WTC11 (cell line): ENCODE results near the gene FAM177B. TPM values are rescaled to one million over a fixed set of nuclear protein-coding genes. Genes with fewer than 3 reads are reported as not detected.

Source experiments
- ATAC-seq: fragments of 200-7000 bp; cut with Tn5 transposase; 2 replicates; pipeline ENCODE4 v1.10.0; 2021; ENCODE audit warnings: mild to moderate bottlenecking, moderate library complexity
- CTCF ChIA-PET: fragments of 300-600 bp; sonication (Branson Sonifier 250); formaldehyde crosslinking; loops from one replicate; lab custom pipeline; 2021; ENCODE audit warnings: antibody characterized with exemption; lab: Charles Lee
- POLR2A ChIA-PET: fragments of 350-600 bp; sonication (Branson Sonifier 250); formaldehyde crosslinking; loops from one replicate; lab custom pipeline; 2021; ENCODE audit warnings: antibody characterized with exemption; lab: Charles Lee
- DNase-seq: peaks from one replicate; pipeline ENCODE4 v3.0.0; 2021; ENCODE audit warnings: low spot score
- H3K27ac Mint-ChIP-seq: 2 replicates; pipeline ENCODE4 v1.8.0; 2021; ENCODE audit warnings: mixed read lengths
- H3K27me3 Mint-ChIP-seq: 2 replicates; pipeline ENCODE4 v1.8.0; 2021; ENCODE audit warnings: low read depth, mild to moderate bottlenecking, moderate library complexity, mixed read lengths
- H3K36me3 Mint-ChIP-seq: 2 replicates; pipeline ENCODE4 v1.8.0; 2021; ENCODE audit warnings: mixed read lengths
- H3K4me1 Mint-ChIP-seq: 2 replicates; pipeline ENCODE4 v1.8.0; 2022; ENCODE audit warnings: mixed read lengths
- H3K4me3 Mint-ChIP-seq: 2 replicates; pipeline ENCODE4 v1.8.0; 2021; ENCODE audit warnings: mild to moderate bottlenecking, moderate library complexity, mixed read lengths
- H3K9me3 Mint-ChIP-seq: 2 replicates; pipeline ENCODE4 v1.8.0; 2021; ENCODE audit warnings: mixed read lengths
- FOXP1 ChIP-seq: sonication (generic); formaldehyde crosslinking; IDR thresholded peaks from 2 replicates; pipeline ENCODE4 v1.8.0; 2022; ENCODE audit warnings: missing genetic modification reagents, mild to moderate bottlenecking, moderate library complexity, borderline replicate concordance
- GABPB1 ChIP-seq: sonication (generic); formaldehyde crosslinking; IDR thresholded peaks from 2 replicates; pipeline ENCODE4 v1.8.1; 2023; ENCODE audit warnings: mild to moderate bottlenecking, missing genetic modification reagents
- JAZF1 ChIP-seq: fragments of 250-450 bp; sonication (Bioruptor Pico); IDR thresholded peaks from 2 replicates; pipeline ENCODE4 v1.9.0; 2021; ENCODE audit warnings: moderate library complexity, mild to moderate bottlenecking, inconsistent platforms
- MYBL2 ChIP-seq: sonication (generic); formaldehyde crosslinking; IDR thresholded peaks from 2 replicates; pipeline ENCODE4 v1.8.1; 2023; ENCODE audit warnings: mild to moderate bottlenecking, moderate library complexity, missing genetic modification reagents
- NR2C2 ChIP-seq: sonication (generic); formaldehyde crosslinking; IDR thresholded peaks from 2 replicates; pipeline ENCODE4 v1.8.0; 2022; ENCODE audit warnings: mild to moderate bottlenecking, missing genetic modification reagents
- NR3C1 ChIP-seq: sonication (generic); formaldehyde crosslinking; conservative IDR thresholded peaks from 2 replicates; pipeline ENCODE4 v1.8.1; 2023; ENCODE audit warnings: low read depth, mild to moderate bottlenecking, missing genetic modification reagents
- PRRX2 ChIP-seq: fragments of 250-450 bp; sonication (Bioruptor Pico); IDR thresholded peaks from 2 replicates; pipeline ENCODE4 v1.8.0; 2021; ENCODE audit warnings: mild to moderate bottlenecking
- SMAD4 ChIP-seq: sonication (generic); formaldehyde crosslinking; IDR thresholded peaks from 2 replicates; pipeline ENCODE4 v1.8.0; 2022; ENCODE audit warnings: mild to moderate bottlenecking, missing genetic modification reagents
- TEAD4 ChIP-seq: sonication (generic); formaldehyde crosslinking; IDR thresholded peaks from 2 replicates; pipeline ENCODE4 v1.8.0; 2022; ENCODE audit warnings: mild to moderate bottlenecking, missing genetic modification reagents
- ZNF219 ChIP-seq: sonication (generic); formaldehyde crosslinking; IDR thresholded peaks from 2 replicates; pipeline ENCODE4 v1.8.0; 2023; ENCODE audit warnings: missing genetic modification reagents, mild to moderate bottlenecking, borderline replicate concordance
- ZNF263 ChIP-seq: sonication (generic); formaldehyde crosslinking; IDR thresholded peaks from 2 replicates; pipeline ENCODE4 v1.8.1; 2022; ENCODE audit warnings: low read depth, mild to moderate bottlenecking, moderate library complexity, missing genetic modification reagents
- ZNF396 ChIP-seq: fragments of 250-450 bp; sonication (Bioruptor Pico); IDR thresholded peaks from 2 replicates; pipeline ENCODE4 v1.8.0; 2021; ENCODE audit warnings: mild to moderate bottlenecking, moderate library complexity, borderline replicate concordance
- ZNF671 ChIP-seq: fragments of 250-450 bp; sonication (Bioruptor Pico); IDR thresholded peaks from 2 replicates; pipeline ENCODE4 v1.8.0; 2021; ENCODE audit warnings: mild to moderate bottlenecking
- total RNA-seq: library from RNA; stranded (reverse); gene quantifications from 3 replicates; pipeline ENCODE4 v1.2.3, GENCODE V29; 2021
- TF ChIP-seq, protein P1 (sequence below): fragments of 250-450 bp; sonication (Bioruptor Pico); IDR thresholded peaks from 2 replicates; pipeline ENCODE4 v1.9.0; 2021; ENCODE audit warnings: mild to moderate bottlenecking
- TF ChIP-seq, protein P2 (sequence below): sonication (generic); formaldehyde crosslinking; IDR thresholded peaks from 2 replicates; pipeline ENCODE4 v1.8.0; 2023; ENCODE audit warnings: missing genetic modification reagents
- TF ChIP-seq, protein P3 (sequence below): sonication (generic); formaldehyde crosslinking; IDR thresholded peaks from 2 replicates; pipeline ENCODE4 v1.8.0; 2022; ENCODE audit warnings: mild to moderate bottlenecking, missing genetic modification reagents
- TF ChIP-seq, protein P4 (sequence below): sonication (generic); formaldehyde crosslinking; IDR thresholded peaks from 2 replicates; pipeline ENCODE4 v1.8.1; 2022; ENCODE audit warnings: mild to moderate bottlenecking, missing genetic modification reagents, moderate library complexity, borderline replicate concordance
- TF ChIP-seq, protein P5 (sequence below): sonication (generic); formaldehyde crosslinking; IDR thresholded peaks from 2 replicates; pipeline ENCODE4 v1.8.1; 2023; ENCODE audit warnings: mild to moderate bottlenecking, missing genetic modification reagents, borderline replicate concordance
- TF ChIP-seq, protein P6 (sequence below): sonication (generic); formaldehyde crosslinking; IDR thresholded peaks from 2 replicates; pipeline ENCODE4 v1.8.0; 2022; ENCODE audit warnings: mild to moderate bottlenecking, missing genetic modification reagents
- TF ChIP-seq, protein P7 (sequence below): sonication (generic); formaldehyde crosslinking; IDR thresholded peaks from 2 replicates; pipeline ENCODE4 v1.8.1; 2022; ENCODE audit warnings: missing genetic modification reagents, borderline replicate concordance

Gene FAM177B
- total RNA-seq, 1 experiment from 2014 or later, result not detected

DNA sequence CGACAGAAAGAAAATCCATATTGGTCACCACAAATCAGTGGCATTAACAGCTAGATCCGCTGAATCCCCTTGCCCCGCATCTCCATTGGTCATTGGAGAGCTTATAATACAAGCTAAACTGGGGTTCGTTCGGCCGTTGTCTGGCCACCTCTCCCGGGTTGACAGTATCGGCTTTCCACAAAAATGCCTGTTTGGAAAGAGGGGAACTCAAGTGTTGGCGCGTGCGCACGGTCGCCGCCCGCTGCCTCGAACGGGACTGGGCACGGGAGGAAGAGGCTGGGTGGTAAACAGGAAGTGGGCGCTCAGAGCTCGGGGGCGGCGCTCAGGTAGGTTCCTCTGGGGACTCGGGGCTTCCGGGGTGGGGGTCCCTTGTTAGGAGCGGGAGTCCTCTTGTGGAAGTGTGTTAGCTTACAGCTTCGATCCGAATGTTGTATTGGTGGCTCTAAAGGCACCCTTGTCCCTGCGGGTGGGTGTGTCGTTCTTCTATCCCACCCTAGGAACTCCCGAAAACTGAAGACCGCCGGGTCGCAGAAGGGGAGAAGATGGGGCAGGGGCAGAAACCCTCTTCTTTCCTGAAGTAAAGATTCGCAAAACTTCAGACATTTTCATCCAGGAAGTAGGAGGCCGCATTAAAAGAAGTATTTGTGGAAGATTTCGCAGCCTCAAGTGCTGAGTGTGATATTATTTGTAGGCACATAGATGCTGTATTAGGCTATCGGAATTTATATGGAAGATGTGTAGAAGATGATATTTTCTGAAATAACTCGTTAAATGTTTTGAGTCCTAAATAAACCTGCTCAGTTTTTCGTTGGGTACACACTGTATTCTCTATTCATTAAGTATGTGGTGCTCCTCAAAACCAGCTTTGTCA, 23.7 kb upstream of the FAM177B start:
- H3K9me3 Mint-ChIP-seq, result no peaks in the 10 kb centered on the region
- POLR2A ChIA-PET, result interaction anchor here (0.6 to 1.7 kb wide), 3 partner anchors 23 to 1656 kb away, joined by 3 to 6 read pairs (median 4); partner anchors contain the start of gene FAM177B
- peak overlapping the region; percentile 98 for H3K27ac Mint-ChIP-seq
- H3K4me3 Mint-ChIP-seq, result peak overlapping the region; percentile 94
- CTCF ChIA-PET, result interaction anchor here (1.8 kb wide), 1 partner anchor 377 kb away, joined by 6 read pairs; no protein-coding TSS in a partner anchor
- peak; percentile 92 for DNase-seq
- H3K36me3 Mint-ChIP-seq, result no peaks in the 10 kb centered on the region
- peaks cover 16% of the 10 kb centered on the region for H3K4me1 Mint-ChIP-seq
- H3K27me3 Mint-ChIP-seq, result no peaks in the 10 kb centered on the region
- ATAC-seq, result peak; percentile 80
- TF ChIP-seq, protein P1, sequence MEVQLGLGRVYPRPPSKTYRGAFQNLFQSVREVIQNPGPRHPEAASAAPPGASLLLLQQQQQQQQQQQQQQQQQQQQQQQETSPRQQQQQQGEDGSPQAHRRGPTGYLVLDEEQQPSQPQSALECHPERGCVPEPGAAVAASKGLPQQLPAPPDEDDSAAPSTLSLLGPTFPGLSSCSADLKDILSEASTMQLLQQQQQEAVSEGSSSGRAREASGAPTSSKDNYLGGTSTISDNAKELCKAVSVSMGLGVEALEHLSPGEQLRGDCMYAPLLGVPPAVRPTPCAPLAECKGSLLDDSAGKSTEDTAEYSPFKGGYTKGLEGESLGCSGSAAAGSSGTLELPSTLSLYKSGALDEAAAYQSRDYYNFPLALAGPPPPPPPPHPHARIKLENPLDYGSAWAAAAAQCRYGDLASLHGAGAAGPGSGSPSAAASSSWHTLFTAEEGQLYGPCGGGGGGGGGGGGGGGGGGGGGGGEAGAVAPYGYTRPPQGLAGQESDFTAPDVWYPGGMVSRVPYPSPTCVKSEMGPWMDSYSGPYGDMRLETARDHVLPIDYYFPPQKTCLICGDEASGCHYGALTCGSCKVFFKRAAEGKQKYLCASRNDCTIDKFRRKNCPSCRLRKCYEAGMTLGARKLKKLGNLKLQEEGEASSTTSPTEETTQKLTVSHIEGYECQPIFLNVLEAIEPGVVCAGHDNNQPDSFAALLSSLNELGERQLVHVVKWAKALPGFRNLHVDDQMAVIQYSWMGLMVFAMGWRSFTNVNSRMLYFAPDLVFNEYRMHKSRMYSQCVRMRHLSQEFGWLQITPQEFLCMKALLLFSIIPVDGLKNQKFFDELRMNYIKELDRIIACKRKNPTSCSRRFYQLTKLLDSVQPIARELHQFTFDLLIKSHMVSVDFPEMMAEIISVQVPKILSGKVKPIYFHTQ, result no peak
- TF ChIP-seq SMAD4 (CRISPR knock-in tag) (no peak), NR3C1 (CRISPR knock-in tag) (no peak), JAZF1 (CRISPR knock-in tag) (no peak), TEAD4 (CRISPR knock-in tag) (no peak), PRRX2 (CRISPR knock-in tag) (no peak), ZNF219 (CRISPR knock-in tag) (no peak), ZNF671 (no peak), ZNF396 (CRISPR knock-in tag) (no peak), GABPB1 (CRISPR knock-in tag) (no peak), ZNF263 (CRISPR knock-in tag) (no peak), NR2C2 (no peak), FOXP1 (CRISPR knock-in tag) (0 out of 2 replicates have a peak, but pooled peaks have one; percentile 39), MYBL2 (no peak)
- TF ChIP-seq, protein P2, sequence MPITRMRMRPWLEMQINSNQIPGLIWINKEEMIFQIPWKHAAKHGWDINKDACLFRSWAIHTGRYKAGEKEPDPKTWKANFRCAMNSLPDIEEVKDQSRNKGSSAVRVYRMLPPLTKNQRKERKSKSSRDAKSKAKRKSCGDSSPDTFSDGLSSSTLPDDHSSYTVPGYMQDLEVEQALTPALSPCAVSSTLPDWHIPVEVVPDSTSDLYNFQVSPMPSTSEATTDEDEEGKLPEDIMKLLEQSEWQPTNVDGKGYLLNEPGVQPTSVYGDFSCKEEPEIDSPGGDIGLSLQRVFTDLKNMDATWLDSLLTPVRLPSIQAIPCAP (CRISPR knock-in tag), result 0 out of 2 replicates have a peak, but pooled peaks have one; percentile 15
- TF ChIP-seq, protein P3, sequence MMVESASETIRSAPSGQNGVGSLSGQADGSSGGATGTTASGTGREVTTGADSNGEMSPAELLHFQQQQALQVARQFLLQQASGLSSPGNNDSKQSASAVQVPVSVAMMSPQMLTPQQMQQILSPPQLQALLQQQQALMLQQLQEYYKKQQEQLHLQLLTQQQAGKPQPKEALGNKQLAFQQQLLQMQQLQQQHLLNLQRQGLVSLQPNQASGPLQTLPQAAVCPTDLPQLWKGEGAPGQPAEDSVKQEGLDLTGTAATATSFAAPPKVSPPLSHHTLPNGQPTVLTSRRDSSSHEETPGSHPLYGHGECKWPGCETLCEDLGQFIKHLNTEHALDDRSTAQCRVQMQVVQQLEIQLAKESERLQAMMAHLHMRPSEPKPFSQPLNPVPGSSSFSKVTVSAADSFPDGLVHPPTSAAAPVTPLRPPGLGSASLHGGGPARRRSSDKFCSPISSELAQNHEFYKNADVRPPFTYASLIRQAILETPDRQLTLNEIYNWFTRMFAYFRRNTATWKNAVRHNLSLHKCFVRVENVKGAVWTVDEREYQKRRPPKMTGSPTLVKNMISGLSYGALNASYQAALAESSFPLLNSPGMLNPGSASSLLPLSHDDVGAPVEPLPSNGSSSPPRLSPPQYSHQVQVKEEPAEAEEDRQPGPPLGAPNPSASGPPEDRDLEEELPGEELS (CRISPR knock-in tag), result peak; percentile 91
- TF ChIP-seq, protein P4, sequence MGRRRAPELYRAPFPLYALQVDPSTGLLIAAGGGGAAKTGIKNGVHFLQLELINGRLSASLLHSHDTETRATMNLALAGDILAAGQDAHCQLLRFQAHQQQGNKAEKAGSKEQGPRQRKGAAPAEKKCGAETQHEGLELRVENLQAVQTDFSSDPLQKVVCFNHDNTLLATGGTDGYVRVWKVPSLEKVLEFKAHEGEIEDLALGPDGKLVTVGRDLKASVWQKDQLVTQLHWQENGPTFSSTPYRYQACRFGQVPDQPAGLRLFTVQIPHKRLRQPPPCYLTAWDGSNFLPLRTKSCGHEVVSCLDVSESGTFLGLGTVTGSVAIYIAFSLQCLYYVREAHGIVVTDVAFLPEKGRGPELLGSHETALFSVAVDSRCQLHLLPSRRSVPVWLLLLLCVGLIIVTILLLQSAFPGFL (CRISPR knock-in tag), result no peak
- TF ChIP-seq, protein P5, sequence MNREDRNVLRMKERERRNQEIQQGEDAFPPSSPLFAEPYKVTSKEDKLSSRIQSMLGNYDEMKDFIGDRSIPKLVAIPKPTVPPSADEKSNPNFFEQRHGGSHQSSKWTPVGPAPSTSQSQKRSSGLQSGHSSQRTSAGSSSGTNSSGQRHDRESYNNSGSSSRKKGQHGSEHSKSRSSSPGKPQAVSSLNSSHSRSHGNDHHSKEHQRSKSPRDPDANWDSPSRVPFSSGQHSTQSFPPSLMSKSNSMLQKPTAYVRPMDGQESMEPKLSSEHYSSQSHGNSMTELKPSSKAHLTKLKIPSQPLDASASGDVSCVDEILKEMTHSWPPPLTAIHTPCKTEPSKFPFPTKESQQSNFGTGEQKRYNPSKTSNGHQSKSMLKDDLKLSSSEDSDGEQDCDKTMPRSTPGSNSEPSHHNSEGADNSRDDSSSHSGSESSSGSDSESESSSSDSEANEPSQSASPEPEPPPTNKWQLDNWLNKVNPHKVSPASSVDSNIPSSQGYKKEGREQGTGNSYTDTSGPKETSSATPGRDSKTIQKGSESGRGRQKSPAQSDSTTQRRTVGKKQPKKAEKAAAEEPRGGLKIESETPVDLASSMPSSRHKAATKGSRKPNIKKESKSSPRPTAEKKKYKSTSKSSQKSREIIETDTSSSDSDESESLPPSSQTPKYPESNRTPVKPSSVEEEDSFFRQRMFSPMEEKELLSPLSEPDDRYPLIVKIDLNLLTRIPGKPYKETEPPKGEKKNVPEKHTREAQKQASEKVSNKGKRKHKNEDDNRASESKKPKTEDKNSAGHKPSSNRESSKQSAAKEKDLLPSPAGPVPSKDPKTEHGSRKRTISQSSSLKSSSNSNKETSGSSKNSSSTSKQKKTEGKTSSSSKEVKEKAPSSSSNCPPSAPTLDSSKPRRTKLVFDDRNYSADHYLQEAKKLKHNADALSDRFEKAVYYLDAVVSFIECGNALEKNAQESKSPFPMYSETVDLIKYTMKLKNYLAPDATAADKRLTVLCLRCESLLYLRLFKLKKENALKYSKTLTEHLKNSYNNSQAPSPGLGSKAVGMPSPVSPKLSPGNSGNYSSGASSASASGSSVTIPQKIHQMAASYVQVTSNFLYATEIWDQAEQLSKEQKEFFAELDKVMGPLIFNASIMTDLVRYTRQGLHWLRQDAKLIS, result no peak
- TF ChIP-seq, protein P6, sequence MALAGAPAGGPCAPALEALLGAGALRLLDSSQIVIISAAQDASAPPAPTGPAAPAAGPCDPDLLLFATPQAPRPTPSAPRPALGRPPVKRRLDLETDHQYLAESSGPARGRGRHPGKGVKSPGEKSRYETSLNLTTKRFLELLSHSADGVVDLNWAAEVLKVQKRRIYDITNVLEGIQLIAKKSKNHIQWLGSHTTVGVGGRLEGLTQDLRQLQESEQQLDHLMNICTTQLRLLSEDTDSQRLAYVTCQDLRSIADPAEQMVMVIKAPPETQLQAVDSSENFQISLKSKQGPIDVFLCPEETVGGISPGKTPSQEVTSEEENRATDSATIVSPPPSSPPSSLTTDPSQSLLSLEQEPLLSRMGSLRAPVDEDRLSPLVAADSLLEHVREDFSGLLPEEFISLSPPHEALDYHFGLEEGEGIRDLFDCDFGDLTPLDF (CRISPR knock-in tag), result 0 out of 2 replicates have a peak, but pooled peaks have one; percentile 36
- TF ChIP-seq, protein P7, sequence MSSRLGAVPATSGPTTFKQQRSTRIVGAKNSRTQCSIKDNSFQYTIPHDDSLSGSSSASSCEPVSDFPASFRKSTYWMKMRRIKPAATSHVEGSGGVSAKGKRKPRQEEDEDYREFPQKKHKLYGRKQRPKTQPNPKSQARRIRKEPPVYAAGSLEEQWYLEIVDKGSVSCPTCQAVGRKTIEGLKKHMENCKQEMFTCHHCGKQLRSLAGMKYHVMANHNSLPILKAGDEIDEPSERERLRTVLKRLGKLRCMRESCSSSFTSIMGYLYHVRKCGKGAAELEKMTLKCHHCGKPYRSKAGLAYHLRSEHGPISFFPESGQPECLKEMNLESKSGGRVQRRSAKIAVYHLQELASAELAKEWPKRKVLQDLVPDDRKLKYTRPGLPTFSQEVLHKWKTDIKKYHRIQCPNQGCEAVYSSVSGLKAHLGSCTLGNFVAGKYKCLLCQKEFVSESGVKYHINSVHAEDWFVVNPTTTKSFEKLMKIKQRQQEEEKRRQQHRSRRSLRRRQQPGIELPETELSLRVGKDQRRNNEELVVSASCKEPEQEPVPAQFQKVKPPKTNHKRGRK, result no peak
